HepG2 (cell line): ENCODE results near the gene AIF1. TPM values are rescaled to one million over a fixed set of nuclear protein-coding genes. Genes with fewer than 3 reads are reported as not detected.
A peak's percentile ranks its signal among the peaks of the same experiment; 100 is the strongest.

Source experiments
- DMTF1 ChIP-seq: sonication (generic); formaldehyde crosslinking; IDR thresholded peaks from 2 replicates; pipeline ENCODE4 v1.4.0; 2020; ENCODE audit warnings: mild to moderate bottlenecking, missing genetic modification reagents
- GABPA ChIP-seq, 2 experiments: IDR thresholded peaks; 2 replicates each; pipeline ENCODE4 v1.6.1; 2011 to 2016; ENCODE audit warnings: low read depth in 2 of 2, low read length in 1 of 2, missing biosample characterization in 1 of 2, missing genetic modification characterization in 1 of 2
- HIC2 ChIP-seq: sonication (generic); formaldehyde crosslinking; IDR thresholded peaks from 2 replicates; pipeline ENCODE4 v1.9.0; 2022; ENCODE audit warnings: low read depth, missing genetic modification reagents
- ISL2 ChIP-seq: sonication (generic); formaldehyde crosslinking; IDR thresholded peaks from 2 replicates; pipeline ENCODE4 v1.5.0; 2020; ENCODE audit warnings: missing genetic modification reagents
- PCBP2 ChIP-seq: fragments of 200-400 bp; formaldehyde crosslinking; optimal IDR thresholded peaks from 2 replicates; pipeline ENCODE3; 2018; ENCODE audit warnings: low read length, low read depth; ENCODE audit not compliant: poor library complexity, severe bottlenecking
- REL ChIP-seq: sonication (generic); formaldehyde crosslinking; conservative IDR thresholded peaks from 2 replicates; pipeline ENCODE4 v1.8.0; 2022; ENCODE audit warnings: mild to moderate bottlenecking, missing genetic modification reagents, moderate library complexity
- SIN3B ChIP-seq: fragments of 150-350 bp; IDR thresholded peaks from 2 replicates; pipeline ENCODE4 v1.6.1; 2014; ENCODE audit warnings: low read length
- ZBTB42 ChIP-seq: sonication (generic); formaldehyde crosslinking; IDR thresholded peaks from 2 replicates; pipeline ENCODE4 v1.5.0; 2020; ENCODE audit warnings: mild to moderate bottlenecking, missing genetic modification reagents
- ZGPAT ChIP-seq: IDR thresholded peaks from 2 replicates; pipeline ENCODE4 v1.6.1; 2016; ENCODE audit warnings: mild to moderate bottlenecking
- ZNF326 ChIP-seq: sonication (generic); formaldehyde crosslinking; IDR thresholded peaks from 2 replicates; pipeline ENCODE4 v1.4.0; 2020; ENCODE audit warnings: missing genetic modification reagents, borderline replicate concordance
- ZNF337 ChIP-seq: sonication (generic); formaldehyde crosslinking; IDR thresholded peaks from 2 replicates; pipeline ENCODE4 v1.5.1; 2020; ENCODE audit warnings: missing genetic modification reagents, low read depth, mild to moderate bottlenecking, borderline replicate concordance
- ZNF564 ChIP-seq: sonication (generic); formaldehyde crosslinking; IDR thresholded peaks from 2 replicates; pipeline ENCODE4 v1.8.1; 2023; ENCODE audit warnings: mild to moderate bottlenecking, missing genetic modification reagents
- ZNF776 ChIP-seq: sonication (generic); formaldehyde crosslinking; IDR thresholded peaks from 2 replicates; pipeline ENCODE4 v1.4.0; 2020; ENCODE audit warnings: mild to moderate bottlenecking, missing genetic modification reagents
- ZNF784 ChIP-seq: sonication (generic); formaldehyde crosslinking; IDR thresholded peaks from 2 replicates; pipeline ENCODE4 v1.5.1; 2020; ENCODE audit warnings: missing genetic modification reagents, mild to moderate bottlenecking, borderline replicate concordance
- ZSCAN20 ChIP-seq: sonication (generic); formaldehyde crosslinking; IDR thresholded peaks from 2 replicates; pipeline ENCODE4 v1.4.0; 2020; ENCODE audit warnings: missing genetic modification reagents, mild to moderate bottlenecking, borderline replicate concordance
- ZSCAN31 ChIP-seq: sonication (generic); formaldehyde crosslinking; IDR thresholded peaks from 2 replicates; pipeline ENCODE4 v1.5.0; 2020; ENCODE audit warnings: low read depth, mild to moderate bottlenecking, missing genetic modification reagents
- polyA plus RNA-seq, 8 experiments: library from polyadenylated mRNA; depleted of rRNA in 3 of 8; stranded (reverse) in 7 of 8; unstranded in 1 of 8; fragments of >200 nt; fragmentation: Illumina TruSeq in 4 of 8; extraction: Trizol in 4 of 8; gene quantifications; 2 replicates each; pipeline versions ENCODE4 v1.2.1 to v1.2.3, GENCODE V29; 2011 to 2016; ENCODE audit warnings: low read depth in 4 of 8, missing spikeins in 1 of 8, mixed read lengths in 1 of 8; ENCODE audit not compliant: insufficient read depth in 1 of 8
- total RNA-seq, 5 experiments: library from RNA; depleted of rRNA; stranded (reverse); fragments of >200 nt; fragmentation: Illumina TruSeq; extraction: Trizol; gene quantifications; 2 replicates each; pipeline ENCODE4 v1.2.3, GENCODE V29; 2016; ENCODE audit warnings: low read depth in 1 of 5
- TF ChIP-seq, protein P1 (sequence below): sonication (generic); formaldehyde crosslinking; IDR thresholded peaks from 2 replicates; pipeline ENCODE4 v1.5.0; 2020; ENCODE audit warnings: missing genetic modification reagents
- TF ChIP-seq, protein P2 (sequence below): sonication (generic); formaldehyde crosslinking; IDR thresholded peaks from 2 replicates; pipeline ENCODE4 v1.8.1; 2023; ENCODE audit warnings: missing genetic modification reagents, mild to moderate bottlenecking, borderline replicate concordance

Gene AIF1
- total and polyA plus RNA-seq, 2 of the 13 experiments (the other 11 are each of a cell fraction or from before 2014, with no cell fraction given), result 1.5 TPM; not detected in 1

DNA sequence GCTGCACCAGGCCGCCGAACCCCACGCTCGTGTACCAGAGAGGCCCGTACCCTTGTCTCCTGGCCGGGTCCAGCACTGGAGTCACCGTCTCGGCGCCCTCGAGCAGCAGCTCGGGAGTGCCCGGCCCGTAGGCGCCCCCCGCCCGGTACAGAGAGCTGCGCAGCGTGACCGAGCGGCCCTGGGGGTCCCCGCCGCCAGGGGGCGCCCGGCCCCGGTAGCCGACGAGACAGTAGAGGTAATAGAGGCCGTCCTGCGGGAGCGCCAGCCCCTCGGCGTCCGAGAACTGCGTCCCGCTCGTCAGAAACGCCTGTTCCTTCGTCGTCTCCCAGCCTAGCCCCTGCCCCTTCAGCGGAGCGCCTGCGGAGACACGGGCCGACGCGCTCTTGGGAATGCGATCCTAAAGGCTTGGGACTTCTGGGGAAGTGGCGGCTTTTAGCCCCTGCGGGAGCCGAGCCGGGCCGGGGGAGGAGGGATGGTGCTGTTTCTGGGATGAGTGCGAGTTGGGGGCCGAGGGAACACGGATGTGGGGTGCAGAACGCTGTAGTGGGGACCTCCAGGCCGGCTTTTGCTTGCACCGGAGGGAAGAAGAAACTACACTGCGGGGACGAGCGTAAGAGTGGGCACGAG, 34.1 kb upstream of the AIF1 start (continued):
- peak; percentile 29; the same call in 1 of the 2 replicates for TF ChIP-seq ZSCAN20 (CRISPR knock-in tag)
- peak; percentile 31; the same call in 1 of the 2 replicates for TF ChIP-seq ZBTB42 (CRISPR knock-in tag)
- TF ChIP-seq PCBP2, result no peak
- TF ChIP-seq ISL2 (CRISPR knock-in tag), result no peak
- TF ChIP-seq ZNF776 (CRISPR knock-in tag), result peak; percentile 82
- TF ChIP-seq, protein P1, sequence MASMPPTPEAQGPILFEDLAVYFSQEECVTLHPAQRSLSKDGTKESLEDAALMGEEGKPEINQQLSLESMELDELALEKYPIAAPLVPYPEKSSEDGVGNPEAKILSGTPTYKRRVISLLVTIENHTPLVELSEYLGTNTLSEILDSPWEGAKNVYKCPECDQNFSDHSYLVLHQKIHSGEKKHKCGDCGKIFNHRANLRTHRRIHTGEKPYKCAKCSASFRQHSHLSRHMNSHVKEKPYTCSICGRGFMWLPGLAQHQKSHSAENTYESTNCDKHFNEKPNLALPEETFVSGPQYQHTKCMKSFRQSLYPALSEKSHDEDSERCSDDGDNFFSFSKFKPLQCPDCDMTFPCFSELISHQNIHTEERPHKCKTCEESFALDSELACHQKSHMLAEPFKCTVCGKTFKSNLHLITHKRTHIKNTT (CRISPR knock-in tag), result no peak
- no peak for TF ChIP-seq ZNF784 (CRISPR knock-in tag)
- 0 out of 2 replicates have a peak, but pooled peaks have one; percentile 63 for TF ChIP-seq ZNF326 (CRISPR knock-in tag)
- TF ChIP-seq ZNF337, result no peak
- TF ChIP-seq ZSCAN31 (CRISPR knock-in tag), result peak; percentile 58; the same call in 1 of the 2 replicates
- no peak; the same call in 1 of the 2 replicates for TF ChIP-seq HIC2
- no peak for TF ChIP-seq GABPA (IDR thresholded peaks at IDR 0.05; ENCODE audit: low read depth, low read length)
- no peak for TF ChIP-seq GABPA (CRISPR knock-in tag; IDR thresholded peaks at IDR 0.05; ENCODE audit: low read depth)
- no peak for TF ChIP-seq DMTF1 (CRISPR knock-in tag)
- peak; percentile 91 for TF ChIP-seq ZGPAT (CRISPR knock-in tag)
- peak; percentile 82; the same call in 1 of the 2 replicates for TF ChIP-seq ZNF564
- TF ChIP-seq REL (CRISPR knock-in tag), result 0 out of 2 replicates have a peak, but pooled peaks have one; percentile 64
- TF ChIP-seq, protein P2, sequence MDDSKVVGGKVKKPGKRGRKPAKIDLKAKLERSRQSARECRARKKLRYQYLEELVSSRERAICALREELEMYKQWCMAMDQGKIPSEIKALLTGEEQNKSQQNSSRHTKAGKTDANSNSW, result no peak
- no peak for TF ChIP-seq SIN3B
